ENCODE measurements around the gene NAALADL2. TPM values are rescaled to one million over a fixed set of nuclear protein-coding genes. Genes with fewer than 3 reads are reported as not detected.
A peak's percentile ranks its signal among the peaks of the same experiment; 100 is the strongest.

Gene NAALADL2
- total and polyA plus RNA-seq, 2 donors (not counting 1 experiment from before 2014, with no cell fraction given): 8.8 to 11.6 TPM

GRCh38 chr3:175732017-175732416 is 872.9 kb downstream of the NAALADL2 start:
- Histone ChIP-seq H3K4me3 (replicated peaks in 1 of 4; ENCODE audit: control extremely low read depth in 1 of 4, insufficient read depth in 1 of 4, low read depth in 3 of 4, low read length in 4 of 4) (no peak overlapping the region), H4K20me1 (ENCODE audit: control insufficient read depth, extremely low read depth, insufficient read depth, low read length) (no peaks in the 10 kb centered on the region), H3K27ac (ENCODE audit: insufficient read depth, low read length) (no peak overlapping the region), H3K27me3 (ENCODE audit: control insufficient read depth, insufficient read depth, low read length) (no peaks in the 10 kb centered on the region), H3K9ac (ENCODE audit: insufficient read depth, low read length) (no peak overlapping the region), H2AFZ (ENCODE audit: low read length) (no peak overlapping the region), H3K4me1 (ENCODE audit: control insufficient read depth, extremely low read depth, insufficient read depth, low read length) (no peaks in the 10 kb centered on the region), H3K79me2 (ENCODE audit: control insufficient read depth, insufficient read depth, low read length) (no peaks in the 10 kb centered on the region), H3K4me2 (ENCODE audit: extremely low read depth, insufficient read depth, low read length) (no peak overlapping the region), H3K36me3 (ENCODE audit: control insufficient read depth, insufficient read depth, low read length) (no peaks in the 10 kb centered on the region), H3K9me3 (ENCODE audit: control insufficient read depth, insufficient read depth, low read depth, low read length) (no peaks in the 10 kb centered on the region)
- TF ChIP-seq CTCF (conservative IDR thresholded peaks at IDR 0.05 in 1 of 2, IDR thresholded peaks at IDR 0.05 in 1 of 2; ENCODE audit: low read depth in 1 of 2, low read length in 2 of 2) (no peak), EZH2 (IDR thresholded peaks at IDR 0.05; ENCODE audit: low read length, missing control alignments) (no peak)
- no peak for DNase-seq (ENCODE audit: low read depth in 2 of 2)

DNA sequence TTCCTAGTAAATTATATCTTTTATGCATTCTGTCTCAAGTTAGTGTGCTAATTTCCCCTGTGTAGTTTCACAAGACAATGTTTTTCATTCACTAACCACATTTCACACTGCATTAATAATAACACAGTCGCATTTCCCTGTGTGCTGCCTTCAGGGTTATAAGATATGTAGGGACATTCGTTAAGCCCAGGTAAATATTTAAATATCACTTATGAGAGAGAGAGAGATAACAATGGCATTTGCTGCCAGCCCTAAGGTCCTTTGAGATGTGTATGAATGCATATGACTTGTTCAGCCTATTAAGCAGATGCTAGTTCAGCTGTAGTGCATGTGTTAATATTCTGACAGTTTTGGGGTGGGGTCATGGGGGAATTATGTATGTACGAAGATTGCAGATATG is 876.7 kb downstream of the NAALADL2 start:
- H3K9me3 ChIP-seq (ENCODE audit: control insufficient read depth, insufficient read depth, low read depth, low read length): no peaks in the 10 kb centered on the region
- no peak overlapping the region for H3K9ac ChIP-seq (ENCODE audit: insufficient read depth, low read length)
- no peaks in the 10 kb centered on the region for H3K4me1 ChIP-seq (ENCODE audit: control insufficient read depth, extremely low read depth, insufficient read depth, low read length)
- H2AFZ ChIP-seq (ENCODE audit: low read length): no peak overlapping the region
- no peaks in the 10 kb centered on the region for H3K27me3 ChIP-seq (ENCODE audit: control insufficient read depth, insufficient read depth, low read length)
- no peak overlapping the region for H3K27ac ChIP-seq (ENCODE audit: insufficient read depth, low read length)
- H3K79me2 ChIP-seq (ENCODE audit: control insufficient read depth, insufficient read depth, low read length): no peaks in the 10 kb centered on the region
- no peak overlapping the region for H3K4me3 ChIP-seq (replicated peaks in 1 of 4; ENCODE audit: control extremely low read depth in 1 of 4, insufficient read depth in 1 of 4, low read depth in 3 of 4, low read length in 4 of 4)
- H4K20me1 ChIP-seq (ENCODE audit: control insufficient read depth, extremely low read depth, insufficient read depth, low read length): no peaks in the 10 kb centered on the region
- no peak overlapping the region for H3K4me2 ChIP-seq (ENCODE audit: extremely low read depth, insufficient read depth, low read length)
- H3K36me3 ChIP-seq (ENCODE audit: control insufficient read depth, insufficient read depth, low read length): no peaks in the 10 kb centered on the region
- TF ChIP-seq CTCF (conservative IDR thresholded peaks at IDR 0.05 in 1 of 2, IDR thresholded peaks at IDR 0.05 in 1 of 2; ENCODE audit: low read depth in 1 of 2, low read length in 2 of 2) (no peak), EZH2 (IDR thresholded peaks at IDR 0.05; ENCODE audit: low read length, missing control alignments) (no peak)
- no peak for DNase-seq (ENCODE audit: low read depth in 2 of 2)

- H3K27me3 ChIP-seq (ENCODE audit: control insufficient read depth, insufficient read depth, low read length): no peaks in the 10 kb centered on the region
- no peak for TF ChIP-seq EZH2 (IDR thresholded peaks at IDR 0.05; ENCODE audit: low read length, missing control alignments)
- no peak for TF ChIP-seq CTCF (conservative IDR thresholded peaks at IDR 0.05 in 1 of 2, IDR thresholded peaks at IDR 0.05 in 1 of 2; ENCODE audit: low read depth in 1 of 2, low read length in 2 of 2)
- no peaks in the 10 kb centered on the region for H3K36me3 ChIP-seq (ENCODE audit: control insufficient read depth, insufficient read depth, low read length)
- H3K9ac ChIP-seq (ENCODE audit: insufficient read depth, low read length): no peak overlapping the region
- no peaks in the 10 kb centered on the region for H4K20me1 ChIP-seq (ENCODE audit: control insufficient read depth, extremely low read depth, insufficient read depth, low read length)
- H3K79me2 ChIP-seq (ENCODE audit: control insufficient read depth, insufficient read depth, low read length): no peaks in the 10 kb centered on the region
- peak in 1 of 2 donors; percentile 71 for DNase-seq (ENCODE audit: low read depth in 2 of 2)
- H3K4me3 ChIP-seq (replicated peaks in 1 of 4; ENCODE audit: control extremely low read depth in 1 of 4, insufficient read depth in 1 of 4, low read depth in 3 of 4, low read length in 4 of 4): no peak overlapping the region
- H3K4me2 ChIP-seq (ENCODE audit: extremely low read depth, insufficient read depth, low read length): no peak overlapping the region
- H2AFZ ChIP-seq (ENCODE audit: low read length): no peak overlapping the region
- no peak overlapping the region for H3K27ac ChIP-seq (ENCODE audit: insufficient read depth, low read length)
- no peaks in the 10 kb centered on the region for H3K4me1 ChIP-seq (ENCODE audit: control insufficient read depth, extremely low read depth, insufficient read depth, low read length)
- H3K9me3 ChIP-seq (ENCODE audit: control insufficient read depth, insufficient read depth, low read depth, low read length): no peaks in the 10 kb centered on the region
Observed at GRCh38 chr3:175737646-175738572, 878.8 kb downstream of the NAALADL2 start.
